Upper lobe of left lung (tissue), 4 donors: ENCODE data around the gene ADGRD2.

Experiments used
- EP300 ChIP-seq, 4 donors: sonication (generic); formaldehyde crosslinking; IDR thresholded peaks; one replicate each; pipeline ENCODE4 v1.5.1; 2017; ENCODE audit warnings: antibody characterized with exemption in 4 of 4, control low read depth in 2 of 4
- POLR2A ChIP-seq, 4 donors: fragments of 450-650 bp; IDR thresholded peaks; one replicate each; pipeline ENCODE4 v1.5.1; 2016 to 2017; ENCODE audit warnings: antibody characterized with exemption in 4 of 4, mild to moderate bottlenecking in 2 of 4
- POLR2AphosphoS5 ChIP-seq, 2 donors: sonication (generic); formaldehyde crosslinking; IDR thresholded peaks; one replicate each; pipeline ENCODE4 v1.5.1; 2017; ENCODE audit warnings: antibody characterized with exemption in 2 of 2
- TF ChIP-seq, protein P1 (sequence below), 6 experiments: fragments of 450-650 bp in 4 of 6; fragments of 200-600 bp in 2 of 6; sonication (generic) in 2 of 6; IDR thresholded peaks; one replicate each; pipeline ENCODE4 v1.5.1; 2016 to 2019; ENCODE audit warnings: antibody characterized with exemption in 6 of 6

DNA sequence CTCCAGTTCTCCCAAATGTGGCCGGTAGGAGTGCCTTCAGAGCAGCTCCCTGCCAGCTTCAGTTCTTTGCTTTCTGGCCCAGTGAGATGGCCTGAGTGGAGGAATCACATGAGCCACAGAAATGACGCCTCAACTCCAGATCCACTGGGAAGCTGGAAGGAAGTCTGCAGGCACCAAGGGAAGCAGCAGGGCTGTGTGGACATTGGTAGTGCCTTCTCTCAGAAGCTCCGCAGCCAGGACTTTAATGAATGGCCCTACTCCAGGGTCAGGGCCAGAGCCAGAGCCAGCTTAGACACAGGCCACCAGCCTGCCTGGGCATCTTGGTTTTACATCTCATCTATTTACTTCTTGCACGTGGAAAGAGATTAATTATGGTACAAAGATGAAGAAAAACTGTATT lies 23.0 kb upstream of the ADGRD2 start:
- TF ChIP-seq POLR2AphosphoS5 (IDR thresholded peaks at IDR 0.05) (no peak), POLR2A (IDR thresholded peaks at IDR 0.05) (no peak), EP300 (IDR thresholded peaks at IDR 0.05) (no peak)
- TF ChIP-seq, protein P1, sequence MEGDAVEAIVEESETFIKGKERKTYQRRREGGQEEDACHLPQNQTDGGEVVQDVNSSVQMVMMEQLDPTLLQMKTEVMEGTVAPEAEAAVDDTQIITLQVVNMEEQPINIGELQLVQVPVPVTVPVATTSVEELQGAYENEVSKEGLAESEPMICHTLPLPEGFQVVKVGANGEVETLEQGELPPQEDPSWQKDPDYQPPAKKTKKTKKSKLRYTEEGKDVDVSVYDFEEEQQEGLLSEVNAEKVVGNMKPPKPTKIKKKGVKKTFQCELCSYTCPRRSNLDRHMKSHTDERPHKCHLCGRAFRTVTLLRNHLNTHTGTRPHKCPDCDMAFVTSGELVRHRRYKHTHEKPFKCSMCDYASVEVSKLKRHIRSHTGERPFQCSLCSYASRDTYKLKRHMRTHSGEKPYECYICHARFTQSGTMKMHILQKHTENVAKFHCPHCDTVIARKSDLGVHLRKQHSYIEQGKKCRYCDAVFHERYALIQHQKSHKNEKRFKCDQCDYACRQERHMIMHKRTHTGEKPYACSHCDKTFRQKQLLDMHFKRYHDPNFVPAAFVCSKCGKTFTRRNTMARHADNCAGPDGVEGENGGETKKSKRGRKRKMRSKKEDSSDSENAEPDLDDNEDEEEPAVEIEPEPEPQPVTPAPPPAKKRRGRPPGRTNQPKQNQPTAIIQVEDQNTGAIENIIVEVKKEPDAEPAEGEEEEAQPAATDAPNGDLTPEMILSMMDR (IDR thresholded peaks at IDR 0.05), result no peak
